HG02798 (cell line): ENCODE measurements around the gene CDH4.

ENCODE experiments used
- ATAC-seq: cut with Tn5 transposase; IDR thresholded peaks from one replicate; pipeline ENCODE4 v1.9.1; 2021; ENCODE audit warnings: mild to moderate bottlenecking; ENCODE audit not compliant: unreplicated experiment, poor library complexity

The CDH4 gene

DNA sequence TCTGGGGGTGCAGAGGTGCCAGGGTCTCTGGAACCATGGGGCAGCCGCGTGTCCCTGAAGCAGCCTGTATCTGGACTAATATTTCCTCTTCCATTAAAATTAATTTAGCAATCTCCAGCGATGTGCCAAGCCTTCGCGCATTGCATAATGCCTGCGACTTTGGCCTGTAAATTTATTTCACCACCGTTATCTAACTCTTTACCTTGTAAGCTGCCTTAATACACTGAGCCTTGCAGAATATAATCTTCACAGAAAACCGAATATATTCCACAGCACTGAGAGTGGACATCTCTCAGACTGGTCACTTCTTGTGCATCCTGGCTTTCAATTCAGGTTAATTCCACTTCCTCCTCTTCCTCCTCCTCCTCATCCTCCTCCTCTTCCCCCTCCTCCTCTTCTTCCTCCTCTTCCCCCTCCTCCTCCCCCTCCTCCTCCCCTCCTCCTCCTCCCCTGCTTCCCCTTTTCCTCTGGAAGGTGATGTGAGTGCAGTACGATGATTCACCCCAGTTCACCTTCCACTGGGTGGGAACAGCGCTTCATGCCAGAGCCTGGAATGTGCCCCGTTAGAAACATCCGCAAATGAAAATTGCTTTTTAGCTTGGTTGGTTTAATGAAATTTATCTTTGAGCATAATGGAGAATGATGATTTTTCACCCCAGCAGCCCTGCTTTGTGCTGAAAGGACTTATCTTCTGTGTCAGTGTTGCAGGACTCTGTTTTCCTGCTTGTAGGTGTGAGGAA, 101.4 kb downstream of the CDH4 start:
- no peak for ATAC-seq

DNA sequence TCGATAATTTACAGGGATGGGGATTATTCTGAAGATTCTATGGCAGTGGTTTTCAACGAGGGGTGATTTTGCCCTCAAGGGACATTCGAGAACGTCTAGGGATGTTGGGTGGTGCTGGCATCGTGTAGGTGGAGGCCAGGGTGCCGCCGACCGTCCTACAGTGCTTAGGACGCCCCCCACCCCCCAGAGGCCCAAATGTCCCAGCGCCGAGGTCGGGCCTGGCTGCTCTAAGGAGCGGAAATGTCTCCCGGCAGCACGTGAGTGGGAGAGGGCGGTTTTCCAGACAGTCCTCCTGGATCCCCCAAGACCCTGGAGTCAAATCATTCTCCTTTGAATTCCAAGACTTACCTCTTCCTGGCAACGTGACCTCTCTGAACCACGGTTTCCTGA, 101.9 kb downstream of the CDH4 start:
- no peak for ATAC-seq

DNA sequence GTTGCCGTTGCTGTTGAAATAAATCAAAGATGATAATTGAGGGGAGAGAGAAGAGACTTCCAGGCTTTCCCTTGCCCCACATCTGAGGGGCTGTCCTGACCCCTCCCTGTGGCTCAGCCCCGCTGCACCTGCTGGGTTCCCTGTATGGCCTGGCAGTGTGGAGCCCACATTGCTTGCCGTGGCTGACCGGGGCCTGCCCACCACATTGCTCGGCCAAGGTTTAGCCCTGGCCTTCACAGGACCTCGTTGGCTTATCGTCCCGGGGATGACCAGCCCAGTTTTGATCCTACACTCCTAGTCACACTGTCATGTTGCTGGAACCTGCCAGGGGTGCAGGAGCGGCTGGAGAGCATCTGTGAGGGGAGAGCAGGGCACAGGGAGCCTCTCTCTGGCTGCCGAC, 102.4 kb downstream of the CDH4 start:
- no peak for ATAC-seq

DNA sequence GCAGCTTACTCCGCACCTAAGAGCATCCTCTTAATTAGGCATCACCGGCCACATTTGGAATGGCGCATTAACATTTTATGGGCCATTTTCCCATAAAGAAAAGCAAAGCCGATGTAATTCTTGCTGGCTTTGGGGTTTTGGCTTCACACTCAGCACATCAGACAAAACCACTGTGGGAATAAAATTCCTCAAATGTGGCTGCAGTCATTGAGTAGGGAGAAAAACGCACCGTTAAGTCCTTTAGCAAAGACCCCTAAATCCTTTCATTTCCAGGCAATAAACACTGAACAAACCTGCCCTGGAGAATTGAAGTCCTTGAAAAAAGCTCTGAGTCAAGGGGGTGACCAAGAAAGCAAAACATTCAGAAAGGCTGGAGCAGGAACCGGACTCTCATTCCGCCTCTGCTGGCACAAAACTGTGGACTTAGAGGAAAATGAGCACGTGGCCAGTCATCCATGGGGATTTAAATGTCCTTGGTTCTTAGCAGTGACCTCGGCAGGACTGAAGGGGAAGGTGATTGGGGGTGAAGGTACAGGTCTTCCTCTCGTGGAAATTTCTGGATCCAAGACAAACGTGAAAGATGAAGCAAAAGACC, 102.9 kb downstream of the CDH4 start:
- no peak for ATAC-seq

DNA sequence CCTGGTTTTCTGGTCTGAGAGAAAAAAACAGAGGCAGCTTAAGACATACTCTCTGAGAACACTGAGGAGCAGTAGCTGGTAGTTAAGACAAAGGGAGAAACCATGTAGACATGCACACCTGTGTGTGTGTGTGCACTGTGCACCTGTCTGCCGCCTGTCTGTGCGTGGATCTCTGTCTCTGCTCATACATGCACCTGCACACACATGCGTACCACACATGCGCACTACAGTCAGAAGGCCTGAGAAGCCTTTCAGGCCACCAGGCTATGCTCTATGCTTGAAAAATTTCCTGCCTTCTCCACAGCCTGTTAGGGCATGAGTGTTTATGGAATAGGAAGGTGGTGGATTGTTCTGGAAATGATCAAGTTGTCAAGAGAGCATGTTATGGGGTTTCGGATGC, 103.5 kb downstream of the CDH4 start:
- ATAC-seq: no peak

DNA sequence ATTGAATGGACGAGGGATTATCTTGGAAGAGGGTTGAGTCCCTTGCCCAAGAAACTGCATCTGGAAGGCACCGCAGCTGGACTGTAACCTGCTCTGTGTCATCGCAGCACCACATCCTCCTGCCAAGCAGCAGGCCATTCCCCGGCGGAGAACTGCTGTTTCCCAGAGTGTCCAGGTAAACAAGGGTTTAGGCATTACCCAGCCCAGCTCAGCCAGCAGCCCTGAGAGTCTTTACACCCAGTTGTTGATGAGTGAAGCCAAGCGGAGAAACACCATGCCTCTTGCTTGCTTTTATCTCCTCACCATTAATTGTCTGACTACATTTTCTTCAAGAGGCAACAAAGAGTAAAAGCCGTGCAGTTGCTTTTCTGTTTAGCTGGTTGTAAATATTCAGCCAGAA, 104.1 kb downstream of the CDH4 start:
- ATAC-seq: no peak

DNA sequence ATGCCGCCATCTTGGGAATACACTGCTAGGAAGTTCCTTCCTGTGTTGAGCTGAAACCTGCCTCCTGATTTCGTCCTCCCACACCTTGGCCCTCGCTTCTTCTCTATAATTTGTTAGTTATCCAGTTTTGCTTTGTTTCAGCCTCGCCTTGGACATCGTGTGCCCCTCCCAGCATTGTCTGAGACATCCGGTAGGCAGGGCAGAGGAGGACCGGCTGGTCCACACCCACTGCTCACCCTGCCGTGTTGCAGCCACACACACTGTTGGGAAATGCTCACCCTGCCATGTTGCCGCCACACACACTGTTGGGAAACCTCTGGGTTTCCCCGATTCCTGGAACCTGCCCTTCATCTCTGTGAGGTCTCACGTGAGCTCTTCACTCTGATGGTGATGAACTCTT, 105.1 kb downstream of the CDH4 start:
- no peak for ATAC-seq

DNA sequence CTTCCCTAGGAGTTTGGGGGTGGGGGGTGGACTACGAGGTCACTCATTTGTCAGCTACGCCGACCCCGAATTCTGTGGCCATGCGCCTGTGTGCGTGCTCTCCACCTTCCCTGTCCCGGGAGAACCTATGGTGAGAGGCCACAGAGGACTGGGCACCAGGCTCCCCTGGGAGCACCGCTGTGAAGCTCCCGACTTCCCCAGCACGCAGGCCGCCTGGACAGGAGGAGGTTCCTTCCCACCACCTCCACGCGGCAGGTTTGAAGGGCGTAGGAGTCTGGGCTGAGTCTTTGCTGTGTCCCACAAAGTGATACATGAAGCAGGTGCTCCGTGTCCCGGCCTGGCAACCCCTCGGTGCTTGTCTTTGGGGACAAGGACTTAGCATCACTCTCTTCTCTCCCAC, 107.2 kb downstream of the CDH4 start:
- no peak for ATAC-seq

DNA sequence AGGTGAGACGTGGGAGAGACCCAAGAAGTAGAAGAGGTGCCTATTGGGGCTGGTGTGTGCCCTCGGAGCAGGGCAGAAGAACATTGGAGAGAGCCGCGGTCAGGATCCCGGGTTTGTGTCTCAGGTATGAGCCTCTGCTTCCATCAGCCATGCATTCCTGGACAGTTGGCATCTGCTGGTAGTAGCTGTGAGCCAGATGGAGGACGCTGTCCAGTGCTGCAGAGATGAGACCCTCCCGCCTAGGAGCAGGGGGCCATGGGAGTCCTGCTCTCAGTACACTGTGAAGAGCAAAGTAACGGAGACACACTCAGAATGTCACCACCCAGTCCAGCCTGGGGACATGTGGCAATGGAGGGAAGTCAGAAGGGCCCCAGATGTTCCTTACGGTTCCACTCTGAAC, 108.2 kb downstream of the CDH4 start:
- ATAC-seq: no peak

DNA sequence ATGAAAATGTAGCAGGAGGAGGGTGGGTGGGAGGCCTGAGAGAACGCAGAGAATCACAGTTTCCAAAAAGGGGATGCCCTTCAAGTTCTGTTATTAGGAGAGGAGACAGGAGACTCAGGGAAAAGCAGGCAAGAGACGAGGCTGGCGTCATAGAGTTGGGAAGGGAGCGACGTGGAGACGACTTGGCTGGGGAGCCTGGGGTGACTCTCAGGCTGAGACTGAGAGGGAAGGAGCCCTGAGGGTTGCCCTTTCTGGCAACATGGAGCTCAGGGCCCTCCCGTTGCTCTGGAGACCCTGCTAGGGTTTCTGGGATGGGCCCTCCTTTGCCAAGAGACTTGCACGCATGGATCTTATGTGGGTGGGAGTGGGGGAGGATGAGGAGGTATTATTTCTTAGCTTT, 108.9 kb downstream of the CDH4 start:
- ATAC-seq: no peak

DNA sequence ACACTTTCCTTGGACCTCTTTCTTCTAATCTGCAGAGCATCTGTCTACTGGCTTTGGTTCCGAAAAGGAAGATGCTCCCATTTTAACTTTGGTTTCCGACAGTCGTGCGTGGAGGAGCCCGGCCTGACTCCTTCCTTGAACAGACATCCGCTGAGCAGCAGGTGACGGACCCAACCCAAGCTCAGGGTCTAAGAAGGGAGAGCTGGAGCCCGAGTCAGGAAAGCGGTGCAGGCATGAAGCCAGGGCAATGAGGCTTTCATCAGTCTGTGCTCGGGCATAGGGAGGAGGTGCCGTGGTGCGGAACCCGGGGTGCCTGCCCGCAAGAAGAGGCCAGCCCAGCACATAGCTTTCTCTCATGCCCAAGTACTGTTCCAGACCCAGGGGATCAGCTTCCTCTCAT, 109.4 kb downstream of the CDH4 start:
- ATAC-seq: no peak

DNA sequence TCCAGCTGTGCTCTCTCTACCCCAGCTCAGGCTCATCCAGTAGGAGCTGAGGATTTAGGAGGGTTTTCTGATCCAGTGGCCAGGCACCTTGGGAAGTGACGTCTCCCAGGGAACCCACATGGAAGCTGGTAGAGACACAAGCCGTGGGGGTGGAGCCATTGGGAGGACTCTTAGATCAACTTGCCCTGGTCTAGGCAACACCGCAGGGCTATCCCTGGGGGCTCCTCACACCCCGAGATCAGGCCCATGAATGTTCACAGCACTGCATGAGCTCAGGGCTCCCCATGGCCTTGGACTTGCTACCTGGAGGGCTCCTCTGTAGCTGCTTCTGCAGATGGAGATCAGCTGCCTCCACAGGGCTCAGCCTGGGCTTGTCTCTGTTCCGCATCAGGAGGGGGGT, 112.1 kb downstream of the CDH4 start:
- no peak for ATAC-seq

DNA sequence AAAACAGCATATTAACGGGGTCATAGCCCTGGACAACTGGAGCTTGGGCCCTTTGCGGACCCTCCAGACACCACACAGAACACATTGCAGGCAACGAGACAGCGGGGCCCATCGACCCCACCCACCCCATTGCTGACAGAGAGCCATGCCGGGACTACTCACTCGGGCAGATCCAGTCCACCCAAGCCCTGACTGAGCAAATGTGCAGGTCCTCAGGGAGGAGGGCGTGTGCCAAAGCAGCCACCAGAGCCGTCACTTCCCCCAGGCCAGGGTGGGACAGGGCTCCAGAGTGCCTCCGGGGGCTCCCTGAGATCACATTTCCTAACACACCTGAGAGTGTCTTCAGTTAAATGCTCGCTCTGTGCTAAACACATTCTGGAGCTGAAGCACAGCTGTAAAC, 114.9 kb downstream of the CDH4 start:
- no peak for ATAC-seq

DNA sequence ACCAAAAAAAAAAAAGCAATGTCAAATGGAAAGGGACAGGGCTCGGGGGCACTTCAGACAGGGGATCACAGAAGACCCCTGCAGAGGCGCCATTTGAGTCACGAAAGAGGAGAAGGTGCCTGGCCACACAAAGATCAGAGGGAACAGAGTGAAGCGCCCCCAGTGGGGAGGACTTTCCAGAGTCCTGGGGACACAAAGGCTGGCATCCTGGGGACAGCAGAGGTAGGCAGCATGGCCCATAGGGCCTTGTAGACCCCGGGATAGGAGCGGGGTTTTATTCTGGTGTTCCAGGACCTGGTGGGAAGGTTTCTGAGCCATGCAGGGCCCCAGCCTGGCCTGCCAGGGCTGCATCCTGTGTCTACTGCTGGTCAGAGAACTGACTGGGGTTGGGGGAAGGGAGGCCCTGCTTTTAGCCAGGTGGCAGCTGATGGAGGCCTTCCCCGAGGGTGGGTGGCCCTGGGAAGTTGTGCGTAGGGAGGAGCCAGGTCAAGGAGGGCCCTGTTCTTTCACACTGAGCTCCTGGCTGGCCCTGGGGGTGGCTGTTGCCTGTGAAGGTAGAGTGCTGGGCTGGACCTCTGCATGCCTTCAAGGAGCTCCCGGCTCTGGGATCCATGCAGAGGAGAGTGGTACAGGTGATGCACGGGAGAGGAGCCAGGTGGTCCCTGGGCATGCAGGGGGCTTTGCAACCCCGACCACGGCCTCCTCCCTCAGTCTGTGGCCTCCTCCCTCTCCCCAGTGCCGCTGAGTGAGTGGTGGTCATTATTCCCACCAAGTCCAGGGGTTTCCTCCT, 117.9 kb downstream of the CDH4 start:
- ATAC-seq: no peak

DNA sequence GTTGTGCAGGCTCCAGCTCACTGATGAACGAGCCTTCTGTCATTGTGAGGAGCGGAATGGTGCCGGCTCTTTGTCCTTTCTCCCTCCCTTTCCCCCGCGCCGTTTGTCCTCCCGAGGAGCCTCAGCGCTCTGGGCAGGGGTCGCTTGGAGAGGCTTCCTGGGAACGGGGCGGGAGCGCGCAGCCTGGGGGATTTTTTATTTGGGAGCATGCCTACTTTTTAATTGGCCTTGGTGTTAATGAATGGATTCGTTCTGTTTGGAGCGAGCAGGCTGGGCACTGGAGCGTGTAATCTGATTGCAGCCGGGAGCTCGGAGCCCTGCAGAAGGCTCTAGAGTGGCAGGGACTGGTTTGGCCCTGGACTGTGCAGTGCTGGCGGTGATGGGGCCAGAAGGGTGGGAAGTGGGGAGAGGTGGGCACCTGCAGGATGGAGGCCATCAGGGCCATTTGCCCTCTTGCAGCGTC, 118.8 kb downstream of the CDH4 start:
- no peak for ATAC-seq

DNA sequence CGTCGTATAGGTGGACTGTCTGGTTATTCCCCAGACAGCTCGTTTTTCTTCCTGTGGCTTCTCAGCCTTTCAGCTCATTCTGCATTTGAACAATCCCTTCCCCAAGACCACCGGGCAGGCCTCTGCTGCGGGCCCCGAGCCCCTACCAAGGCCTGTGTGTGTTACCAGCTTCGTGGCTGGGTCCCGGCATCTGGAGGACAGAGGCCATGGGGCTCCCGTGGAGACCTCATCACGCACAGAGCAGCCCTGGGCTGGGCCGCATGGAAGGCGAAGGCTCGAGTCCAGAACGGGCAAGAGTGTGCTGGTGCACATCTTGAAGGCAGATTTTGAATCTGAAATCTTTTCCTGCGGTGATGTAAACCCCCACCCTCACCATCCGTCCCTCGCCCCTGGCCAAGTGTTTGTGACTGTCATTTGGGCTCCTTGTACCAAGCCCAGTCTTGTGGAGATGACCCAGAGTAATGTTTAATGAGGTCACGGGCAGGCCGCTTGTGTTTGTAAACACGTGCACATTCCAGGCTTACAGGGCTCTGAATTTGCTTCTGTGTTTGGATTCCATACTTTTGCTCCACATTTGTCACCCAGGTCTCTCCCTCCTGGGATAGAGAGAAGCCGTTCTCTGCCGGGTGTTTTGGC, 119.6 kb downstream of the CDH4 start:
- ATAC-seq: no peak

DNA sequence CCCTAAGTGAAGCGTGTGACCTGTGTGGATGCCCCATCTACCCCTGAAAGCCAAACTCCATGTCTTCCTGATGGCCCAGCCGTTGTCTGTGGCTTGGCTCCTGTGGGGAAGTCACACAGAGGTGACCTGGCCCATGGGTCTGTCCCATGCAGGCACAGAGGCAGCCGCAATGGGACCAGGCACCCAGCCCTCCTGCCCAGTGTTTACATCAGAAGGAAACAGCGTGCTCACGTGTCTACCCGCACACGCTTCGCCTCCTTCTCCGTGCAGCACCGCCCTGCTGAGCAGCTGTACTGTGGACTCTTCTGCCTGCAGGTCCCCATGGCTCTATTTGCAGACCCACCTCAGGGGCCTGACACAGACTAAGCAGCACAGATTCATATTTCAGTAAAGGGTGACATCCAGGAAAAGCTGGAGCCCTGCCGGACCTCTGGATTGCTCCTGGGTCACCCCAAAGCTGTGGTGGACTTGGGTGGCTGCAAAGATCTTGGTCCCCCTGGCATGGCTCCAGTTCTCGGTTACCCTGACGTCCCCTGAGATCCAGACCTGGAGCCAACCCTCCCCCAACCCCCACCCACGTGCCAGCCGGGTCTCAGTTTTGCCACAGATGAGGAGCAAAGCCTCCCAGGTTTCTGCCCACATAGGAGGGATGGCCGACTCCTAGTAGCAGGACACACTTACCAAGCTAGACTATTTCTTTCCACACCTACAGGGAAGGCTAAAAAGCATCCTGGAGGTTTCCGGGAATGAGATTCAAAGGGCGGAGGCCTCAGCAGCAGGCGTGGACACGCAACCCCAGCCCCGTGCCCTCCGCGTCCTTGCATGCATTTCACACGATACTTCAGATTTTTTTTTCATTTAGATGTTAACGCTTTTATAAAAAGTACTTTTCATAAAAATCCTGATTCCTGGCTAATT, 120.3 kb downstream of the CDH4 start:
- ATAC-seq: no peak

DNA sequence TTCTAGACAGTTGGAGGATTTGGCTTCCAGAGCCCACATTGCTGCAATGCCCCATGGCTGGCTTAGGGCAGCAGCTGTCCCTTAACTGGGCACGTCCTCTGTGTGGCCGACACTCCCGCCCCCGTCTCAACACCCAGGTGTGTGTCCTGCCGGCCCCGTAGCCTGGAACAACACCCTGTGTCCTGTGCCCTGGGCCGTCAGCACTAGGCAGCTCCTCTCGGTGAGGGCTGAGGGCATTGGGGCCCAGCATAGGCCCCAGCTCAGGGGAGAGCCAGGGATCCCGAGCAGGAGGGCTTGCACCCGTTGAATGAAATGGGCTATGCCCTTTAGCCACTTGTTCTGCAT, 121.0 kb downstream of the CDH4 start:
- ATAC-seq: no peak

DNA sequence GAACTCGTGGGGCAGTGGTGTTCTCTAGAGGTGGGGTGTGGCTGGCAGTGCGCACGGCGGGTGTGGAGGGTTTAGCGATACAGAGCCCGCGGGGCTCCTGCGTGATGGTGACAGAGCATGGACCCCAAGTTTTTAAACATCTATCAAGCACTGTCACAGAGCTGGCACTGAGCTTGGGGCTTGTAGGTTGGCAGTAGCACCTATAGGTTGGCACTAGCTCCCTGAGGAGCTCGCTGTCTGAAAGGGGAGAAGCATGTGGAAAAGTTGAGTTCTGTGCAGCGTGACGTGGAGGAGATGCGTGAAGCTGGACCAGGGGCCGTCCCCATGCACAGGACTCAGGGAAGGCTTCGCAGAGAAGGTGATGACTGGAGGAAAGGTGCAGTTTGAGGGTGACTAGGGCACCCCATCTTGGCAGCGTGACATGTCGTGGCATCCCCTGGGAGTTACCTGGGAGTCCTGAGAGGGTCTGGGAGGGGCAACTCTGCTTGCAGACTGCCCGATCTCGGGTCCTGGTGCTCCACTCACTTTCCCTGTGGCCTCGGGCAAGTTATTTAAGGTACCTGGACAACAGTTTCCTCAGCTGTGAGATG, 122.0 kb downstream of the CDH4 start:
- ATAC-seq: no peak
